HL-60 (cell line): ENCODE results near the gene ST8SIA4.

Source experiments
- CTCF ChIP-seq: IDR thresholded peaks from one replicate; pipeline ENCODE4 v1.5.1; 2011; ENCODE audit warnings: low read length, control low read depth, inconsistent platforms; ENCODE audit not compliant: insufficient read depth
- POLR2AphosphoS5 ChIP-seq: IDR thresholded peaks from 2 replicates; pipeline ENCODE4 v1.6.1; 2012; ENCODE audit warnings: low read depth

GRCh38 chr5:100768221-100768620, 134.9 kb downstream of the ST8SIA4 start:
- TF ChIP-seq POLR2AphosphoS5: no peak
- TF ChIP-seq CTCF: no peak
